Measurements from ENCODE around the gene MEGF9.

Gene MEGF9

DNA sequence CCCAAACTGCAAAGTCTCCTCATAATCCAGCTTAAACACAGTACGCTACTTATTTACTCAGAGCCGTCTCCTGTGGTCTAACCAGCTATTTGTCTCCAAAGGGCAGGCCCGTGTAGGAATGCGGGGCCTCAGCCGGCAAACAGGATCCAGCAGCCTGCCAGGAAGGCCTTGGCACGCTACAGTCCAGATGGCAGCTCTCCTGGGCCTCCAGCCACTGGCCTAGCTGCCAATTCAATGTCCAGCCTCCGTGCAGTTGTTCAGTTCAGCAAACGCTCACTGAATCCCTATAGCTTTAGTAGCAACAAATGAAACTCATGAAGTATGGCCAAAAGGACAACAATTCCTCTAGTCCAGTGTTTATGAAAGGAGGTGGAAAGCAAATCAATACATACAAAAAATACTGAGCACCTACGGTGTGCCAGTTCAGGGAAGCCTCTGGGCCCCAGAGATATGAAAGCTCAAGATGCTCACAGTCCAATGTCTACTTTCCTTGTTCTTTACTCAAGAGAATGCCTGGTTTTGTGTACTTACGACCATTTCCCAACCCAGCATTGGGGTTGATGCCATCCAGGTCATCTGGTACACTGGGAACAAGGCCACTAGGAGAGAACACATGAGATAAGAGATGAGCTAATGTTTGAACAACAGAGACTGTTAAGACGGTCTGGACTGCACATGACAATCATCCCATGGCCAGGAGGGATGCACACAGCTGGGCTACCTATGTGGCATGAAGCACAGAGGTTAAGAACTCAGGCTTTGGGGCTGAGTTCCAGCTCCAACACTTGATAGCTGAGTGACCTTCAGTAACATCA is 142.6 kb downstream of the MEGF9 start:
- no peak overlapping the region for H3K27ac ChIP-seq (replicated peaks)
- no peak overlapping the region for H3K4me3 ChIP-seq (replicated peaks; ENCODE audit: insufficient read depth, low read length)
- no peak for DNase-seq (ENCODE audit: low read depth in 1 of 2, low spot score in 1 of 2)
- TF ChIP-seq, protein P1, sequence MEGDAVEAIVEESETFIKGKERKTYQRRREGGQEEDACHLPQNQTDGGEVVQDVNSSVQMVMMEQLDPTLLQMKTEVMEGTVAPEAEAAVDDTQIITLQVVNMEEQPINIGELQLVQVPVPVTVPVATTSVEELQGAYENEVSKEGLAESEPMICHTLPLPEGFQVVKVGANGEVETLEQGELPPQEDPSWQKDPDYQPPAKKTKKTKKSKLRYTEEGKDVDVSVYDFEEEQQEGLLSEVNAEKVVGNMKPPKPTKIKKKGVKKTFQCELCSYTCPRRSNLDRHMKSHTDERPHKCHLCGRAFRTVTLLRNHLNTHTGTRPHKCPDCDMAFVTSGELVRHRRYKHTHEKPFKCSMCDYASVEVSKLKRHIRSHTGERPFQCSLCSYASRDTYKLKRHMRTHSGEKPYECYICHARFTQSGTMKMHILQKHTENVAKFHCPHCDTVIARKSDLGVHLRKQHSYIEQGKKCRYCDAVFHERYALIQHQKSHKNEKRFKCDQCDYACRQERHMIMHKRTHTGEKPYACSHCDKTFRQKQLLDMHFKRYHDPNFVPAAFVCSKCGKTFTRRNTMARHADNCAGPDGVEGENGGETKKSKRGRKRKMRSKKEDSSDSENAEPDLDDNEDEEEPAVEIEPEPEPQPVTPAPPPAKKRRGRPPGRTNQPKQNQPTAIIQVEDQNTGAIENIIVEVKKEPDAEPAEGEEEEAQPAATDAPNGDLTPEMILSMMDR (IDR thresholded peaks at IDR 0.05; ENCODE audit: insufficient read depth, low read length) = no peak
- TF ChIP-seq, protein P2, sequence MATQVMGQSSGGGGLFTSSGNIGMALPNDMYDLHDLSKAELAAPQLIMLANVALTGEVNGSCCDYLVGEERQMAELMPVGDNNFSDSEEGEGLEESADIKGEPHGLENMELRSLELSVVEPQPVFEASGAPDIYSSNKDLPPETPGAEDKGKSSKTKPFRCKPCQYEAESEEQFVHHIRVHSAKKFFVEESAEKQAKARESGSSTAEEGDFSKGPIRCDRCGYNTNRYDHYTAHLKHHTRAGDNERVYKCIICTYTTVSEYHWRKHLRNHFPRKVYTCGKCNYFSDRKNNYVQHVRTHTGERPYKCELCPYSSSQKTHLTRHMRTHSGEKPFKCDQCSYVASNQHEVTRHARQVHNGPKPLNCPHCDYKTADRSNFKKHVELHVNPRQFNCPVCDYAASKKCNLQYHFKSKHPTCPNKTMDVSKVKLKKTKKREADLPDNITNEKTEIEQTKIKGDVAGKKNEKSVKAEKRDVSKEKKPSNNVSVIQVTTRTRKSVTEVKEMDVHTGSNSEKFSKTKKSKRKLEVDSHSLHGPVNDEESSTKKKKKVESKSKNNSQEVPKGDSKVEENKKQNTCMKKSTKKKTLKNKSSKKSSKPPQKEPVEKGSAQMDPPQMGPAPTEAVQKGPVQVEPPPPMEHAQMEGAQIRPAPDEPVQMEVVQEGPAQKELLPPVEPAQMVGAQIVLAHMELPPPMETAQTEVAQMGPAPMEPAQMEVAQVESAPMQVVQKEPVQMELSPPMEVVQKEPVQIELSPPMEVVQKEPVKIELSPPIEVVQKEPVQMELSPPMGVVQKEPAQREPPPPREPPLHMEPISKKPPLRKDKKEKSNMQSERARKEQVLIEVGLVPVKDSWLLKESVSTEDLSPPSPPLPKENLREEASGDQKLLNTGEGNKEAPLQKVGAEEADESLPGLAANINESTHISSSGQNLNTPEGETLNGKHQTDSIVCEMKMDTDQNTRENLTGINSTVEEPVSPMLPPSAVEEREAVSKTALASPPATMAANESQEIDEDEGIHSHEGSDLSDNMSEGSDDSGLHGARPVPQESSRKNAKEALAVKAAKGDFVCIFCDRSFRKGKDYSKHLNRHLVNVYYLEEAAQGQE (IDR thresholded peaks at IDR 0.05; ENCODE audit: insufficient replicate concordance, low read depth) = no peak
- TF ChIP-seq GABPA (IDR thresholded peaks at IDR 0.05; ENCODE audit: low read depth) = no peak
- TF ChIP-seq POLR2AphosphoS5 (IDR thresholded peaks at IDR 0.05; ENCODE audit: low read depth) = no peak
- TF ChIP-seq SPI1 (IDR thresholded peaks at IDR 0.05; ENCODE audit: borderline replicate concordance, low read depth) = no peak
- no peaks in the 10 kb centered on the region for H3K27me3 ChIP-seq (ENCODE audit: insufficient read depth, poor library complexity, severe bottlenecking)

DNA sequence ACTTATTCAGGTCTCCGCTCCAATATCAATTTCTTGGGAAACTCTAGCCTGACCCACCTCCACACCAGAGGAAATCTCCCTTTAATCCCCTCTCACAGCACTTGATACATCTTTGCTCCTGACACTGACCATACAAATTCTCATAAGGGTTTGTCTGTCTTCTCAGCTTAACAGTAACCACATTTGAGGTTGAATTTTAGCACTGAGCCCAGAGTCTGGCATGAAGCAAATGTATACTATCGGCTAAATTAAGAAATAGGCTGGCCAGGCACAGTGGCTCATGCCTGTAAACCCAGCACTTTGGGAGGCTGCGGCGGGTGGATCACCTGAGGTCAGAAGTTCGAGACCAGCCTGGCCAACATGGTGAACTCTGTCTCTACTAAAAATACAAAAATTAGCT is 144.0 kb downstream of the MEGF9 start:
- DNase-seq (ENCODE audit: low read depth in 1 of 2, low spot score in 1 of 2) = no peak
- no peak for TF ChIP-seq GABPA (IDR thresholded peaks at IDR 0.05; ENCODE audit: low read depth)
- no peak for TF ChIP-seq SPI1 (IDR thresholded peaks at IDR 0.05; ENCODE audit: borderline replicate concordance, low read depth)
- TF ChIP-seq, protein P1 (IDR thresholded peaks at IDR 0.05; ENCODE audit: insufficient read depth, low read length) = no peak
- no peak for TF ChIP-seq POLR2AphosphoS5 (IDR thresholded peaks at IDR 0.05; ENCODE audit: low read depth)
- TF ChIP-seq, protein P2 (IDR thresholded peaks at IDR 0.05; ENCODE audit: insufficient replicate concordance, low read depth) = no peak
- Histone ChIP-seq H3K4me3 (replicated peaks; ENCODE audit: insufficient read depth, low read length) (no peak overlapping the region), H3K27me3 (ENCODE audit: insufficient read depth, poor library complexity, severe bottlenecking) (no peaks in the 10 kb centered on the region), H3K27ac (replicated peaks) (no peak overlapping the region)

DNA sequence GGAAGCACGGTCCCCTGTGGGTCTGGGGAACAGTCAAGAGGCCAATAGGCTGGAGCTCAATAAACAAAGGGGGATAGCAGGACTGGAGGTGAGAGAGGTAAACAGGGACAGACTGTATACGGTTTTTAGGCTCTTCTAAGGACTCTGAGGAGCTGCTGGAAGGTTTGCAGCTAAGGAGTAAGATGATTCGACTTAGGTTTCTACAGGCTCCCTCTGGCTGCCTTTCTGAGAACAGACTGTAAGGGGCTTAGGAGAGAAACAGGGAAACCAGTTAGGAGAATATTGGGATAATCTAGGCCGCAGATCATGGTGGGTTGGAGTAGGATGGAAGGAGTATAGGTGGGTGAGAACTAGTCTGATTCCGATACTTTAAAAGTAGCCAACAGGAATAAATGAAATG is 144.7 kb downstream of the MEGF9 start:
- H3K4me3 ChIP-seq (replicated peaks; ENCODE audit: insufficient read depth, low read length) = no peak overlapping the region
- TF ChIP-seq GABPA (IDR thresholded peaks at IDR 0.05; ENCODE audit: low read depth) (no peak), POLR2AphosphoS5 (IDR thresholded peaks at IDR 0.05; ENCODE audit: low read depth) (no peak)
- TF ChIP-seq, protein P2 (IDR thresholded peaks at IDR 0.05; ENCODE audit: insufficient replicate concordance, low read depth) = no peak
- DNase-seq (ENCODE audit: low read depth in 1 of 2, low spot score in 1 of 2) = no peak
- H3K27me3 ChIP-seq (ENCODE audit: insufficient read depth, poor library complexity, severe bottlenecking) = no peaks in the 10 kb centered on the region
- H3K27ac ChIP-seq (replicated peaks) = no peak overlapping the region

All from HL-60 (cell line).